Measurements from ENCODE around the gene SH3TC2.

SH3TC2 gene

GRCh38 chr5:149028984-149029383 is 33.9 kb downstream of the SH3TC2 start:
- DNase-seq (ENCODE audit: low read depth in 2 of 2): no peak

GRCh38 chr5:149028161-149028560 is 34.7 kb downstream of the SH3TC2 start:
- DNase-seq (ENCODE audit: low read depth in 2 of 2): no peak

- no peak for DNase-seq (ENCODE audit: low read depth in 2 of 2)
Measured at GRCh38 chr5:149027636-149028035, 35.2 kb downstream of the SH3TC2 start.

GRCh38 chr5:149024943-149025342 is 37.9 kb downstream of the SH3TC2 start:
- DNase-seq (ENCODE audit: low read depth in 2 of 2): no peak

GRCh38 chr5:149024477-149024876 is 38.4 kb downstream of the SH3TC2 start:
- DNase-seq (ENCODE audit: low read depth in 2 of 2): no peak

GRCh38 chr5:149022200-149022599 is 40.7 kb downstream of the SH3TC2 start:
- DNase-seq (ENCODE audit: low read depth in 2 of 2): no peak

GRCh38 chr5:149019679-149020078 is 43.2 kb downstream of the SH3TC2 start:
- DNase-seq (ENCODE audit: low read depth in 2 of 2): no peak

- DNase-seq (ENCODE audit: low read depth in 2 of 2): no peak
Measured at GRCh38 chr5:149018909-149019443, 43.9 kb downstream of the SH3TC2 start.

DNA sequence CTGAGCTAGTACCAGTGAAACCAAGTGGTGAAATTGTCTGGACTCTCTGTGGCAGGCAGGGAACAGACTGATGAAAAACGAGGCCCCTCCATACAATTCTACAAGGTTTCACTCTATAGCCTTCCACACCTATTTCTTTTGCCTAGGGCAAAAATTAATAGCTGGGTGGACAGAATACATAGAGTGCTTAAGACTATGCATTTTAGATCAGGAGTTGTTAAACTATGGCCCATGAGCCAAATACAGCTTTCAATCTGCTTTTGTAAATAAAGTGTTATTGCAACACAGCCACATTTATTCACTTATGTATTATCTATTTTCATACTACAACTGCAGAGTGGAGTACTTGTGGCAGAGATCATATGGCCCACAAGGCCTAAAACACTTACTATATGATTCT is 45.2 kb downstream of the SH3TC2 start:
- no peak for DNase-seq (ENCODE audit: low read depth in 2 of 2)

GRCh38 chr5:149015561-149015960 is 47.3 kb downstream of the SH3TC2 start:
- DNase-seq (ENCODE audit: low read depth in 2 of 2): no peak

DNA sequence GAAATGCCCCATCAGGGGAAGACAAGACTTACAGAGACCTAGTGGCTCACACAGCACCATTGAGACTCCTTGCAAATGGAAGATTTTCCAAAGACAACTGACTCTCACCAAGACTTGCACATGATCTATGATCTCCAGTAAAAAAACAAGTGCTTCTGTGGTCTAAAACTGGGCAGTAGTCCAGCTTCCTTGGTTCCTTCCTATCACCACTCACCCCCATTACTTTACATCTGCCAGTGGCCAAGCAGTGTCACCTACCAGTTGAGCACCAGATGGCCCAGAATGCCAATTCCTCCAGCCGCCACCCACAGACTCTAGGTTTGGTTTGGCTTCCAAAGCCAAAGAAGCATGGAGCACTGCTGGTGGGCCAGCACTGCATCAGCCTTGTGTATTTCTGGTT is 47.7 kb downstream of the SH3TC2 start:
- no peak for DNase-seq (ENCODE audit: low read depth in 2 of 2)

- DNase-seq (ENCODE audit: low read depth in 2 of 2): no peak
Measured at GRCh38 chr5:149014571-149015031, 48.3 kb downstream of the SH3TC2 start.

DNA sequence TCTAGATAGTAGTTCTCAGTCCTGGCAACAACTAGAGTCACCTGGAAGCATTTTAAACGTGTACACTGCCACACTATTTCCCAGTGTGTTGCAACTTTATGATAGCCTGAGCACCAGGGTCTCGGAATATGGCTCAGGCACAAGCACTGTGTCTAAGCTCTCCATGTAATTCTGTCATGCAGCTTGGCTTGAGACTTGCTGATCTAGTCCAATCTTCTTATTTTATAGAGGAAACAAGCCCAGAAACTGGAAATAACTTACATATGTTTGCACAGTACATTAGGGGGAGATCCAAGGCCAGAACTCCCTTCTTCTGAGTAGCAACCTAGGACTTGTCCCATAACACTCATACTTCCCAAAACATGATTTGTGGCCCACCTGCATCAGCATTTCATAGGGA is 49.1 kb downstream of the SH3TC2 start:
- no peak for DNase-seq (ENCODE audit: low read depth in 2 of 2)

DNA sequence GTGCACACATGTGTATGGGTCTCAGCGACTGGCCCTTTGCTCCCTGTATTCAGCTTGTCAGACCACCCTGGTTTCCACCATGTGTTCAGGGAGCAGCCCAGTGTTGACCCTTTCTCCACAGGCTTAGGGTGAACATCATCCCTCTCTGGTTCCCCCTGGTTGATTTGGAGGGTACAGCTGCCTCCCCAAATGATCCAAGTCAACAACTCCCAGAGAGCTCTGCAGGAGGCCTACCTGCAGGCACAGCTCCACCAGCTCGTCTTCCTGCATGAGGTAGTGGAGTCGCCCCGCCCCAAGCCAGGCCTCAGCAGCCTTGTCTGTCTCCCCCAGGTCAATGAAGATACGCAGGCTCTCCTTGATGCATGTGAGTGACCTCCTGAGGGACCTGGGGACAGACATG is 50.5 kb downstream of the SH3TC2 start:
- no peak for DNase-seq (ENCODE audit: low read depth in 2 of 2)

DNA sequence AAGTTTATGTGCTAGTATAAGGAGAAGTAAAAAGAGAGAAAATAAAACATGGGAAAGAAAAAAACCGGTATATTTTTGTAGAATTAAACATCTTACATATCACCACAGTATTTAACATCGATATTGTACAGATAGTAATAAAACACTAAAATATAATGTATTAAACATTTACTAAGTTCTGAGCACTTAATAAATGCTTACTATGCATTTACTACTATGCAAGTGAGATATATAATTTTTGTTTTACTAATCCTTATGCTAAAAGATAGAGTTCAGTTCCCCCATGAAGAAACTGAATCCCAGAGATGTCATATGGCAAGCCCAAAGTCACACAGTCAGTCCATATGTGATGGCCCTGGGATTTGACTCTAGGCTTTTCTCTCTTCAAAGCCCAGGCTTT is 51.1 kb downstream of the SH3TC2 start:
- no peak for DNase-seq (ENCODE audit: low read depth in 2 of 2)

- no peak for DNase-seq (ENCODE audit: low read depth in 2 of 2)
Measured at GRCh38 chr5:149011084-149011483, 51.8 kb downstream of the SH3TC2 start.

GRCh38 chr5:149007174-149007573 is 55.7 kb downstream of the SH3TC2 start:
- DNase-seq (ENCODE audit: low read depth in 2 of 2): no peak

GRCh38 chr5:149006426-149006825 is 56.4 kb downstream of the SH3TC2 start:
- no peak for DNase-seq (ENCODE audit: low read depth in 2 of 2)

DNA sequence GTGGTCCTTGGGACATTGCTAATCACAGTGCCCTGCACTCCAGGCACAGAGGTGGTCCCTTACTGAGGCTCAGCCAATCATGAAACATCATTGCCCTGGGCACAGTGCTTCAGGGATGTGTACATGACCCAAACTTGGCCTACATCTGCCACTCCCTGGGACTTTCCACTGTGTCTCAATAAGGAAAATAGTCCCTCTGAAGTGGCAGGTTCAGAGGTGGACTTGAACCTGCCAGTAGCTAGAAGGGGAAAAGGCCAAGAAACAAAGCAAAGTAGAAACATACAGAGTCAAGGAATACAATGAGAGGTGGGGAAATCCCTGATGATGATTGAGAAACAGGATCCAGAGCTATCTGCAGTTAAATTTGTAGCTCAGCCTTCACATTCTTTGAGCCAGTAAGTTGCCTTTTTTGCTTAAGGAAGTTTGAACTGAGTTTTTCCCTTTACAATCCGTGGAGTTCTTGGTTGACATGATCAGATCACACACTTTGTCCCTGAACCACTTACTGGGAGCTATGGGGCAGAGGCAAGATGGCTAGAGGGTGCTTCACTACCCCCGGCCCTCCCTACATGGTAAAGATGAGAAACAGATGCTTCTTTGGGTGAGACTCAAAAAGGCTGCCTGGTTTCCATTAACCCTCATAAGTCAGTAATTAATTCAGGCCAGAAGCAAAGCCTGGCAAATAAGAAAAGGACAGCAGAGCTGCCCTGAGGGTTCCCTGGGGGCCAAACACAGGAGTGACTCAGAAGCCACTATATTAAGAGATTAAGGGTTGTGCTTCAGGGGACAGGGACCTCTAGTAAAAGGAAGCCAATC is 57.6 kb downstream of the SH3TC2 start:
- DNase-seq (ENCODE audit: low read depth in 2 of 2): no peak

- no peak for DNase-seq (ENCODE audit: low read depth in 2 of 2)
Measured at GRCh38 chr5:149004559-149004958, 58.3 kb downstream of the SH3TC2 start.

- DNase-seq (ENCODE audit: low read depth in 2 of 2): no peak
Measured at GRCh38 chr5:149002761-149003689, 59.8 kb downstream of the SH3TC2 start.

DNA sequence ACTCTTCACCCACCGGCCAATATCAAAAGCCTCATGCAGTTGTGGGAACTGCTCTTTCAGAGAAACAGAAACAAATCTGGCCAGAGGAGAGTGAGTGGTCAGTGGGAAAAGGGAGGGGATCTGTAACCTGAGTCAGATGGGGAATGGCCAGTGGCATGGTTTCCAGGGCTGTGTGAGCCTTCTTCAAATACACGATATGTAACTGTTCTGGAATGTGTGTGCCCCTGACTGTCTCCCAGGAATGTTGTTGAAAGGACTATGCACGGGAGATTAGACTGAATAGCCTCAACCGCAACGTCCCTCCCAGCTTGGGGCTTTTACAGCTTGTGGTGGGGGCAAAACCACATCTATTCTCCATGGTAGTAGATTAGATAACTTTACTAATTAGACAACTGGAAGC is 60.8 kb downstream of the SH3TC2 start:
- DNase-seq (ENCODE audit: low read depth in 2 of 2): no peak

All from stimulated activated CD4-positive, alpha-beta T cell treated with anti-CD3 and anti-CD28 coated beads, Interleukin-15, amount 100 ng/mL, for 48 hours (primary cell).